Measurements from ENCODE around the gene ZNF579.
A peak's percentile ranks its signal among the peaks of the same experiment; 100 is the strongest.

The ZNF579 gene

DNA sequence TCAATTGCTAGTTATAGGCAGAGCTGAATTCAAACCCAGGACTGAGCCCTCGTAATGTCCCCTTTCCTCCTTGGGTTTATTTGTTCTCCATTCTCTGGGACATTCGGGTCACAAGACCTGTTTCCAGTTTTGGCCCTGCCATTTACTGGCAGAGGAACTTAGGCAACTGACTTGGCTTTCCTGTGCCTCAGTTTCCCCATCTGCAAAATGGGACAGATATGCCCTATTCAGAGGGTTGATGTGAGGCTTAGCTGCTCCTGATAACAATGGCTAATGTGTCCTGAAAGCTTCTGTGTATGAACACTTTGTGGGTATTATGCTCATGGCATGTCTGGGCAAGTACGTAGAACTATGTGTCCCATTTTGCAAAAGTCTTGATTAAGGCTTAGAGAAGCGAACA, 20.4 kb upstream of the ZNF579 start:
- no peak for TF ChIP-seq FOXP2 (optimal IDR thresholded peaks at IDR 0.05; ENCODE audit: borderline replicate concordance, extremely low read depth, extremely low read length, insufficient read depth)
- TF ChIP-seq, protein P1, sequence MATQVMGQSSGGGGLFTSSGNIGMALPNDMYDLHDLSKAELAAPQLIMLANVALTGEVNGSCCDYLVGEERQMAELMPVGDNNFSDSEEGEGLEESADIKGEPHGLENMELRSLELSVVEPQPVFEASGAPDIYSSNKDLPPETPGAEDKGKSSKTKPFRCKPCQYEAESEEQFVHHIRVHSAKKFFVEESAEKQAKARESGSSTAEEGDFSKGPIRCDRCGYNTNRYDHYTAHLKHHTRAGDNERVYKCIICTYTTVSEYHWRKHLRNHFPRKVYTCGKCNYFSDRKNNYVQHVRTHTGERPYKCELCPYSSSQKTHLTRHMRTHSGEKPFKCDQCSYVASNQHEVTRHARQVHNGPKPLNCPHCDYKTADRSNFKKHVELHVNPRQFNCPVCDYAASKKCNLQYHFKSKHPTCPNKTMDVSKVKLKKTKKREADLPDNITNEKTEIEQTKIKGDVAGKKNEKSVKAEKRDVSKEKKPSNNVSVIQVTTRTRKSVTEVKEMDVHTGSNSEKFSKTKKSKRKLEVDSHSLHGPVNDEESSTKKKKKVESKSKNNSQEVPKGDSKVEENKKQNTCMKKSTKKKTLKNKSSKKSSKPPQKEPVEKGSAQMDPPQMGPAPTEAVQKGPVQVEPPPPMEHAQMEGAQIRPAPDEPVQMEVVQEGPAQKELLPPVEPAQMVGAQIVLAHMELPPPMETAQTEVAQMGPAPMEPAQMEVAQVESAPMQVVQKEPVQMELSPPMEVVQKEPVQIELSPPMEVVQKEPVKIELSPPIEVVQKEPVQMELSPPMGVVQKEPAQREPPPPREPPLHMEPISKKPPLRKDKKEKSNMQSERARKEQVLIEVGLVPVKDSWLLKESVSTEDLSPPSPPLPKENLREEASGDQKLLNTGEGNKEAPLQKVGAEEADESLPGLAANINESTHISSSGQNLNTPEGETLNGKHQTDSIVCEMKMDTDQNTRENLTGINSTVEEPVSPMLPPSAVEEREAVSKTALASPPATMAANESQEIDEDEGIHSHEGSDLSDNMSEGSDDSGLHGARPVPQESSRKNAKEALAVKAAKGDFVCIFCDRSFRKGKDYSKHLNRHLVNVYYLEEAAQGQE (IDR thresholded peaks at IDR 0.05; ENCODE audit: insufficient read depth in 1 of 2, low read depth in 2 of 2, low read length in 2 of 2): no peak
- TF ChIP-seq TAF1 (IDR thresholded peaks at IDR 0.05; ENCODE audit: borderline replicate concordance, insufficient read depth, low read length): no peak
- TF ChIP-seq POLR2AphosphoS5 (IDR thresholded peaks at IDR 0.05; ENCODE audit: low read depth, low read length): no peak
- no peak for TF ChIP-seq SIN3A (IDR thresholded peaks at IDR 0.05; ENCODE audit: borderline replicate concordance, insufficient read depth, low read length)

DNA sequence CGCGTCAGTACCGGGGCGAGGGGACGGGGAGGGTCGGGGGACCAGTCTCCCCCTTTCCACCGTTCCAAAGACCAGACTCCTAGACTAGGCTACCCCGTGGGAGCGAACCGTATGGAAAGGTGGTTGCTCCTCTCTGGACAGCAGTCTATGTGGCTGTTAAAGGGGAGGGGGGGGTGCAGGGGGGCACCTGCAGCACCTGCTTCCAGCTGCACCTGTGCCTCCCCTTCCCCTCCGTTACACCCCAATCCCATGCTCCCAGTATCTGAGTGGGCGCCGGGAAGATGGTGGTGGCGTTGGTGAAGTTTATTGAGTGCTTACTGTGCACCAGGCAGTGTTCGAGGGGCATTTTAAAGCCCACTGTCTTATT, 20.0 kb upstream of the ZNF579 start:
- TF ChIP-seq POLR2AphosphoS5 (IDR thresholded peaks at IDR 0.05; ENCODE audit: low read depth, low read length) (peak; percentile 26; the same call in 1 of the 2 replicates), TAF1 (IDR thresholded peaks at IDR 0.05; ENCODE audit: borderline replicate concordance, insufficient read depth, low read length) (no peak), FOXP2 (optimal IDR thresholded peaks at IDR 0.05; ENCODE audit: borderline replicate concordance, extremely low read depth, extremely low read length, insufficient read depth) (no peak)
- TF ChIP-seq, protein P1 (IDR thresholded peaks at IDR 0.05; ENCODE audit: insufficient read depth in 1 of 2, low read depth in 2 of 2, low read length in 2 of 2): no peak

DNA sequence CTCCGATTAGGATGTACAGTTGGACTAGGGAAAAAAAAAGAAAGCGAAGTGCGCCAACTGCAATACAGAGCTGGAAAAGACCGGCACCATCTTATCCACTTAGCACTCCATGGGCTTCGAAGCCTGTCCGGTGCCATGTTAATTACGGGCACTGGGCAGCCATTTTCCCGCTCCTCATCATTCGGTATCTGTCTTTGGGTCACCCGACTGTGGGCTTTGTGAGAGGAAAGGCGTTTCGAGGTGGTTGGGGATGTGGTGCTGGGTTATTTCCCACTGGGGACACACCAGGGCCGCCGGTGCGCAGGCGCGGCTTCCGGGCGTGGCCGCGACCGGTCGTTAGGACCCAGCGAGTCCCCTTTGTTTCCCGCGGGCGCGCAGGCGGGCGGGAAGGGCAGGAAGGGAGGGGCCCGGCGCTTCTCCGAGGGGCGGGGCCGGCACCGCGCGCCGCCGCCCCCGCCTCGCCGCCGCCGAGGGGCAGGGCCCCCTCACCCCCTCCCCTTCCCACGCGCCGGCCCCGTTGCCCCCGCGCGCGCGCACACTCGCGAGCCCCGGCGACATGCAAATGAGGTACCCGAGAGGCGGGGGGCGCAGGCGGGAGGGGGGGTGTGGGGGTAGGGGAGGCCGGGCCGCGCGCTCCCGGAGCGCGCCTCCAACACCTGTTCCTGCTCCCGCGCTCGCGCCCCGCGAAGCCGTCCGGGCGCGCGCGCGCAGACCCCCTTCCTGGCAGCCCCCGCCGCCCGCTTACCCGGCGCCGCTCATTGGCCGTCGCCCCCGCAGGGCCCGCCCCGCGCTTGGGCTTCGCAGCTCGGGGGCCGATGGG, 19.4 kb upstream of the ZNF579 start, which contains the start of gene ZNF524:
Gene ZNF524 (plus strand): TSS at position 447 of the 820 bp plus-strand sequence. CDS start 1,825 bp downstream, outside the sequence.
- TF ChIP-seq FOXP2 (optimal IDR thresholded peaks at IDR 0.05; ENCODE audit: borderline replicate concordance, extremely low read depth, extremely low read length, insufficient read depth): peak; percentile 84
- TF ChIP-seq, protein P1 (IDR thresholded peaks at IDR 0.05; ENCODE audit: insufficient read depth in 1 of 2, low read depth in 2 of 2, low read length in 2 of 2): no peak

DNA sequence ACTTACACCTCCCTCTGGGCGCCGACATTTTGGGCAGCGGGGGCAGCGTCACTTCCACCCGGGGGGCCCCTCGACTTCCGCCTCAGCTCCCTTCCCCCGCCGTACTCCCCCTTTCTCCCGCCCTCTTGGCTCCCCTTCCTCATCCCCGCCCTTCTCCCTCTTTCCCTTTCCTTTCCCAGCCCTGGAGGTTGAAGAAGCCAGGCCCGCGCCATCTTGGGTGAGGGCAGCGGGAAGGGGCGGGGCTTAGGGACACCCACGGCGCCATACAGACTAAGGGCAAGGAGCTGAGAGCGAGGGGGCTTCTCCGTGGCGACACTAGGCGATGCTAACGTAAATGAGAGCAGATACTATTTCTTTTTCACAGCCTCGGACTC, 18.8 kb upstream of the ZNF579 start, which contains the start of gene FIZ1:
Gene FIZ1 (minus strand): TSS at position 50 of the 374 bp plus-strand sequence. CDS start 1,652 bp downstream, outside the sequence.
- peak; percentile 53 for TF ChIP-seq POLR2AphosphoS5 (IDR thresholded peaks at IDR 0.05; ENCODE audit: low read depth, low read length)
- peak; percentile 31 for TF ChIP-seq FOXP2 (optimal IDR thresholded peaks at IDR 0.05; ENCODE audit: borderline replicate concordance, extremely low read depth, extremely low read length, insufficient read depth)
- TF ChIP-seq, protein P1 (IDR thresholded peaks at IDR 0.05; ENCODE audit: insufficient read depth in 1 of 2, low read depth in 2 of 2, low read length in 2 of 2): no peak; a peak in 1 of 4 replicates
- 0 out of 2 replicates have a peak, but pooled peaks have one; percentile 13 for TF ChIP-seq SIN3A (IDR thresholded peaks at IDR 0.05; ENCODE audit: borderline replicate concordance, insufficient read depth, low read length)

Measured in PFSK-1 (cell line).